Right renal cortex interstitium (tissue), 3 donors: ENCODE data around the gene CTAG1A. TPM values are rescaled to one million over a fixed set of nuclear protein-coding genes. Genes with fewer than 3 reads are reported as not detected.
A peak's percentile ranks its signal among the peaks of the same experiment; 100 is the strongest.
"Not testable (repeated sequence)": the region's sequence is repeated elsewhere in the genome, so short reads cannot be mapped to it uniquely, and the experiment has no call there.

Experiments used
- DNase-seq, 3 donors: peaks; one replicate each; pipeline ENCODE4 v3.0.0-alpha.2; 2013; ENCODE audit warnings: low read depth in 3 of 3, low spot score in 2 of 3
- polyA plus RNA-seq, 3 donors: library from polyadenylated mRNA; unstranded; fragments of 120-200 nt; gene quantifications; one replicate each; pipeline ENCODE4 v1.2.1, GENCODE V29; 2013; ENCODE audit not compliant: insufficient read length in 3 of 3

The CTAG1A gene
- polyA plus RNA-seq: not detected

GRCh38 chrX:154584585-154585183 is at the start of gene CTAG1A:
Gene CTAG1A (plus strand): TSS chrX:154585133. CDS start chrX:154585207, 74 bp downstream.
- DNase-seq: not testable (repeated sequence)

DNA sequence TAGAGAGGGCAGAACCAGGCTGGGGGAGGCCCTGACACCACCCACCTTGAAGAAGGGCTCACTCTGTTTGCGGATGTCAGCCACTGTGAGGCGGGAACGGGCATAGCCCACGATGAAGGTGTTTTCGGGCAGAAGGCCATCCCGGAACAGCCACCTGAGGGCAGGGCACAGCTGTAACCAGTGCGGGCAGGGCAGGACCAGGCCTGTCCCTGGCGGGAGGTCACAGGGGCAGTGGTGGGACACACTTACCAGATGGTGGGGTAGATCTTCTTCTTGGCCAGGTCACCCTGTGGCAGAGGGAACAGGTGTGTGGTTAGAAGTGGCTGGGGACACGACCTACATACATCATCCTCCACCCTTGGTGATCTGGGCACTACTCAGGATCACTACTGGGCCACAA is 49.0 kb upstream of the CTAG1A start:
- no peak for DNase-seq

DNA sequence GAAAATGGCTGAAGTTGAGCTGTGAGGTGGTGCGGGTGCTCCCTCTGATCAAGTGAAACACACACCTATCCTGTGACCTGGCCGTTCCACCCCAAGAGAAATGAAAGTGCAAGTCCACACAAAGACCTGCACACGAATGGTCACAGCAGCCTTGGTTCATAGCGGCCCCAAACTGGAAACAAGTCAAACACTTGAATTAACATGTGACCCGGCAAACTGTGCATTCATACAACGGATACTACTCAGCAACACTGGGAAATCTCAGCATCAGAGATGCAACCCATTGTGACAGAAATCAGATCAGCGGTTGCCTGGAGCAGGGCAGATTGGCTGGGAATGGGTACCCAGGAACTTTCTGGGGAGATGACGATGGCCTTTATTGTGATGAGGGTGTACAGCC is 45.9 kb upstream of the CTAG1A start:
- DNase-seq: no peak

DNA sequence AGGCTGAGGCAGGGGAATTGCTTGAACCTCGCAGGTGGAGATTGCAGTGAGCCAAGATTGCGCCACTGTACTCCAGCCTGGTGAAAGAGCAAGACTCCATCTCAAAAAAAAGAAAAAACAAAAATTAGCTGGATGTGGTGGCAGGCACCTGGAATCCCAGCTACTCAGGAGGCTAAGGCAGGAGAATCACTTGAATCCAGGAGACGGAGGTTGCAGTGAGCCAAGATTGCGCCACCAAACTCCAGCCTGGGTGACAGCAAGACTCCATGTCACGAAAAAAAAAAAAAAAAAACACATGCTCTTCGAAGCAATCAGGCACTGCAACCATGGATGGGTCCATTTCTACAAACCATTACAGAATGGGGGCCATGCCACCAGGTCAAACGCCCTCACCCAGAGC is 44.6 kb upstream of the CTAG1A start:
- DNase-seq: not testable (repeated sequence)

DNA sequence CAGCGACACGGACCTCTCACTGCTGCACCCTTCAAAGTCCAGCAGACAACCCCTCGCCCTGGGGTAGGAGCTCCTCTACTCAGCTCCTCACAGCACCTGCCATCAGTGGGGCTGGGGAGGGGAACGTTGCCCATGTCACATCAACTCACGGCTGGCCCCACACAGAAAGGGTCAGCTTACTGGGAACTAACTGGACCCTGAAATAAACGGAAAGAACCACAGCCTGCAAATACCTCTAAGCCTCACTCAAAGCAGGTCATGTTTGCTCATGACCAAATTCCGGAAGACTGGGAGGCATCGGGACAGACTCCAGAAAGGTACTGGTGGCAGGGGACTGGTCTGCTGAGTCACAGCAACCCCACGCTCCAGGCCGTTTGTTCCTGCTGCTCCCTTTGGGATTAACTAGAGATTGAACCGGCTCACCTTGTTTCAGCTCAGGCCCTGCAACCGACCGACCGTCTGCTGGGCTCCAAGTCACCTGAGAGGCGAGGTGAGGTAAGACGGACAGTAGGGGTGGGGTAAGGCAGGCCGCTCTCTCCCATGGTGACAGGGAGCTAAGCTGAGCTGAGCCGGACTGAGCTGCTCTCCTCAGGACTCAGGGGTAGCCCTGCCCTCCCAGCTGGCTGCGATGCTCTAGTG is 43.9 kb upstream of the CTAG1A start:
- no peak for DNase-seq

- DNase-seq: no peak
These were observed 43.4 kb upstream of the CTAG1A start for GRCh38 chrX:154541589-154541895.

GRCh38 chrX:154541896-154542722 is 42.8 kb upstream of the CTAG1A start:
- DNase-seq: no peak

DNA sequence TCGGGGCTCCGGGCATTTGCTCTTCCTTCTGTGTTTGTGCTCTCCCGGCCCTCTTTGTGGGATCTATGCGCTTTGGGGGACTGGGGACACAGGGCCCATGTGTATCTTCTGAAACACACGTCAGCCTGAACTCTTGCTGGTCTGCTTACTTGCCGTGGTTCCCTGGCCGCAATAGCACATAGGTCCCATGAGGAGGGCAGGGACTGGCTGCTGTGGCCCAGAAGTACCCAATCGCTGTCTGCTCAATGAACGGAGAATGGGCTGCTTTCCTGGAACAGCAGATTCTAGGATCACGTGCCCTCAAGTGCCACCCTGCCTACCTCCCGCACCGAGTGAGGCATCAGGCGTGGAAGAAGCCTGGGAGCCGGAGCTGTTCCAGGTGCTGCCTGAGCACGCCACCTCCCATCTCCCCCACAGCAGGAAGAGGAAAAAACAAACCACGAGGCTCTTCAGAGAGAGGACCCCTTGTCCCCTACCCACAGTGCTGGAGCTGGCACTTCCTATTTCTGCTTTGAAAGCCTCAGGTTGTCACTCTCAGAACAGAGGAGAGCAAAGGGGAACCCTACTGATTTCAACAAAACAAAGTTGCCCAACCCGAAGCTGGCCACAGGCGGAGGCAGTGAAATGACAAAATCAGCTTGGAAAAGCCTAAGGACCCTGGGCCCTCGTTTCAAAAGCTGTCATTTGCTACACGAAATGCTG is 42.1 kb upstream of the CTAG1A start:
- DNase-seq: no peak

DNA sequence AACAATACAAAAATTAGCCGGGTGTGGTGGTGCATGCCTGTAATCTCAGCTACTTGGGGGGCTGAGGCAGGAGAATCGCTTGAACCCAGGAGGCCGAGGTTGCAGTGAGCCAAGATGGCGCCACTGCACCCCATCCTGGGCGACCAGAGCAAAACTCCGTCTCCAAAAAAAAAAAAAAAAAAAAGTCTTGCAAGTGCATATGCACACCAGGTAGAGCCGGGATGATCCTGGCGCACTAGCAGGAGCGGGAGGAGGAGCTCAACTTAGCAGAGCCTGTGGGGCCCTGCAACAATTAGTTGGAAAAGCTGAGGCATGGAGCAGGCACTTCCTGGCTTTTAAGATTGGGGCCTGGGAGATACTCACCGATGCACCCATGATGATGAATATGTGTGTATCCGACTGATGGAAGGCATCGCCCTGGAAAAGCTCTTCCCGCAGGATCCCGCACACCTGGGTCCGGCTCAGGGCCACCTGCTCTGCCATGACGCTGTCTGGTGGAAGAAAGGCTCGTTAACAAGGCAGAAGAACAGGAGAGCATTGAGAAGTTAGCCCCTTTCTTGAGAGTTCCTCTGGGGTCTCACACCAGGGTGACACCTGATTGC is 39.2 kb upstream of the CTAG1A start:
- DNase-seq: no peak

DNA sequence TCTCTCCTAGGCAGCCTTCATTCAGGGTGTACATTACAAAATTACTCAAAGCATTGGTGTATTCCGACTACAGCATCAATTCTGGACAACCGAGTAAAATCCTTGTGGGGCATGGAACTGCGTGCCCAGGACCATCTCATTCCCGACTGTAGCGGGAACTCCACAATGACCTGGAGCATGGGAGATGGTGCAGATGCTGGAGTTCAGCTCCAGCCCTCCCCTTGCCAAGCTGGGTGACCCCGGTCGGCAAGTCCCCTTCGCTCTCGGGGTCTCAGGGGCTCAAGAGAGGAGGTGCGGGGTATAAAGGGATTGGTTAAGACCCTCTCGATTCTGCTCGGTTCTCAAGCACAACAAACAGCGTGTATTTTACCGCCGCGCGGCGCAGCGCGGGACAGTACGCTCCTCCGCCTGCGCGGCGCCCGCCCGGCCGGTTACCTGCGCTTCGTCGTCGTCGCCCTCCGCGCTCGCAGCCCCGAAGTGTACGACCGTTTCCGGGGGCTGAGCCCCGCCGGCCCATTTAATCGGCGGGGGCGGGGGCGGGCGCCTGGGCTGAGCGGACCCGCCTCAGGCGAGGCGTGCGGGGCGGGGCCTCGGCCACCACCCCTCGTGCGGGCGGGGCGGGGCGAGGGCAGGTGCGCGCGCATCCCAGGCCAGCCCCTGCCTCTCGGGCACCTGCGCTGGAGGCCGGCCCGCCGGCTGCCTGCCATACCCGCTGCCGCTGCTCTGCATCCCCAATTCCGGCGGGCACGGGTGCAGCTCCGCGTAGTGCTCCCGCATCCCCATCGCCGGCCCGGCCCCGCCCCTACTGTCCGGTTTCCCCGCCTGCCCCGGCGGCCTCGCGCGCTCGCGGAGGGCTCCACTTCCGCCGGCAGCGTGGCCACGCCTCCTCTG is 38.3 kb upstream of the CTAG1A start, which contains the start of gene G6PD:
Gene G6PD, minus strand, starts transcription at position 493 of the 891 bp plus-strand sequence. CDS start 691 bp downstream, outside the sequence.
- peak in 1 of 3 donors; percentile 32 for DNase-seq

- DNase-seq: peak in 2 of 3 donors; percentile 71 to 82
These were observed 37.5 kb upstream of the CTAG1A start, which contains the start of gene IKBKG for GRCh38 chrX:154547245-154548027. Gene IKBKG (plus strand): TSS chrX:154547620. CDS start chrX:154552003, 4,383 bp downstream.

DNA sequence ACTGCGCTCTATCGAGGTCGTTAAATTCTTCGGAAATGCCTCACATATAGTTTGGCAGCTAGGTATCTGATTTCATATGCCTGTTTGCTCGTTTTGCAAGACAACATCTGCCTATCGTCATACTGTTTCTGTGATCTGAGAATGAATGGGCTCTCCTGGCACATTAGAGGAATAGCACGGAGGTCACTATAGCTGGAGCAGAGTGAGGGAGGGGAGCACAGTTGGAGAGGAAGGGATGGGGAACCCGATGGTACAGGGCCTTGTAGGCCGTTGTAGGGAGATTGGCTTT is 37.0 kb upstream of the CTAG1A start:
- no peak for DNase-seq

- no peak for DNase-seq
These were observed 35.2 kb upstream of the CTAG1A start for GRCh38 chrX:154549766-154550165.

DNA sequence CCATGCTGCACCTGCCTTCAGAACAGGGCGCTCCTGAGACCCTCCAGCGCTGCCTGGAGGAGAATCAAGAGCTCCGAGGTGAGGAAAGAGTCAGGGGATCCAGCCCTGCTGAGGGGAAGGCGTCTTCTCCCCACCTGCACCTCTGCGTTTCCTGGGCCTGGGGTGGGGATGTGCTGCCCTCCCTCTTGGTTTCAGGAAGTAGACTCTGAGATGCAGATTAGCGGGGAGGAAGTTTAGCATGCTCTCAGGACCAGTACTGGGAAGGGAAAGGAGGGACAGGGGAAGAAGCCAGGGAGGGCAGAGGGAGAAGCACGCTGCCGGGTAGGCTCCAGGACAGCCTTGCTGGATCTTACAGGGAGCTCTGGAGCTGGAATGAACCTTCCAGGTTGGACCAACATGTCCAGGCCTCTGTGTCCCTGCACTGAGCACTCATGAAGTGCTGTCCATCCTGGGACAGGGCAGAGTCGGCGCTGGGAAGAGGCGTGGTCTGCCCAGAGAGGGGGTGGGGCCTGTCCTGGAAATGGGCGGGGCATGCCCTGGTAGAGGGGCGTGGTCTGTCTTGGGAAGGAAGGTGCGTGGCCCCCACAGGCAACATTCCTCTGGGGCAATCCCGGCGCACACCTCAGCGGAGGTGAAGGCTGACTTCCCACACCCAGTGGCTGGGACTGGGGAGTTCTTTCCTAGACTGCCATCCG is 32.7 kb upstream of the CTAG1A start:
- DNase-seq: not testable (repeated sequence)

DNA sequence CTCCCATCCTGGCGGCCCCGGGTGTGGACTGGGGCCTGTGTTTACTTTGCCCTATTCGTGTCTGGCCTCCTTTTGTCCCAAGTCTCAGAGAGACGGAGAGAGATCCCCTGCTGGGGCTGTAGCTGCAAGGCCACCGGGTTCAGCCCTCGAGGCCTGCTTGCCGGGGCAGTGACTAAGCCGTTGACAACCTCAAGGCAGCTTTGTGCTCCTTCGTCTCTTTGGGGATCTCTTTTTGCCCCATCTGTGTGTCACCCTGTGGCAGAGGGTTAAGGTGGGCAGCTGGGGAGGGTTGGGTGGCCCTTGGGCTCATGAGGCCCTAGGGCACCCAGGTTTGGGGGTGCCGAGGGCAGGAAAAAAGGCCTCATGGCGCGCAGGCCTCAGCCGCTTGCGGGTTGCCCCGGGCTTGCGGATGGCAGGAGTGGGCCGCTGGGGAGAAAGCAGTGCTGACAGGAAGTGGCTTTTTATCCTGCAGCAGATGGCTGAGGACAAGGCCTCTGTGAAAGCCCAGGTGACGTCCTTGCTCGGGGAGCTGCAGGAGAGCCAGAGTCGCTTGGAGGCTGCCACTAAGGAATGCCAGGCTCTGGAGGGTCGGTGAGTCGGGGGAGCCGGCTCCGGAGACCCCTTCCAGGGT is 26.8 kb upstream of the CTAG1A start:
- not testable (repeated sequence) for DNase-seq

DNA sequence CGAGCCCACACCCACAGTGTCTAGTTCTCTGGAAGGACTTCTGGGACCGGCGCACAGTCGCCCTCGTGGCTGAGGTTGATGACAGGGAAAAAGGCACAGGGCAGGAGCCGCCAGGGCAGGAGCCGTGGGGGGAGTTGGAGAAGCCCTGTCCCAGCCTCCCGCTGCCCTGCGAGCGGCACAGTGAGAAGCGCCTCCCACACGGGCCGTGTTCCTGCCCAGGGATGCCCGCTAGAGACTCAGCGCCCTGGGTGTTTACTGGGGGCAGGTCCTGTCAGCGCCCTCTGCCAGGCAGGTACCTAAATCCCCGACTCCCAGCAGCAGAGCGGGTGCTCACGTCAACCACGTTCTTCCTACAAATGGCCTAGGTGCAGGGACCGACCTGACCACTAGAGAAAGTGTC is 26.0 kb upstream of the CTAG1A start:
- not testable (repeated sequence) for DNase-seq

DNA sequence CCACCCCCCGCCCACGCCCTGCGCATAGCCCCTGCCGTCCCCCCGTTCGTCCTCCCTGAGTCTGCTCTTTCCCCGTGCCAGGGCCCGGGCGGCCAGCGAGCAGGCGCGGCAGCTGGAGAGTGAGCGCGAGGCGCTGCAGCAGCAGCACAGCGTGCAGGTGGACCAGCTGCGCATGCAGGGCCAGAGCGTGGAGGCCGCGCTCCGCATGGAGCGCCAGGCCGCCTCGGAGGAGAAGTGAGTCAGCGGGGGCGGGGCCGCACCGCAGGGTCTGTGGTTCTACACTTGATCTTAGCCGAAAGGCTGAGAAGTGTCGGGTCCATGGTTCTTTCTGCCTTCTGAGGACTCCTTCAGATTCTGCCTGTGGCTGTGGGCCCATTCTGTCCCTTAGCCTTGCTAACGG is 24.6 kb upstream of the CTAG1A start:
- not testable (repeated sequence) for DNase-seq

DNA sequence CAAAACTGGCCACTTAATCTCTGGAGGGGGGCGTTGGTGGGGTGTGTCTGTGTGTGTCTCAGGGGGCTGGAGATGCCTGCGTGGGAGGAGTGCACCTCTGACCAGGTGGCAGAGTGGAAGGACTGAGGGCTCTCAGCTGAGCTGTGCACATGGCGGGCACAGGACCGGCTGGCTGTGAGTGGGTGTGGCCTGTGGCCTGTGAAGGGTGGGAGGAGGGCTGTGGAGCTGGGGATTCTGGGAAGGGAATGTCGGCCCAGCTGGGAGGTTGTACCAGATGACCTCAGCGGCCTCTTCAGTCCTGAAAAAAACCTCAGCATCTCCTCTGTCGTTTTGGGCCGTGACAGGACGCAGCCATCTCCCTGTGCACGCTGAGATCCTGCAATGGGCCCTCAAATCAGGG is 22.6 kb upstream of the CTAG1A start:
- not testable (repeated sequence) for DNase-seq
